ACC112 (cell line): Measurements from ENCODE around the gene CYP2W1.
"Not testable (repeated sequence)": the region's sequence is repeated elsewhere in the genome, so short reads cannot be mapped to it uniquely, and the experiment has no call there.

Source experiments
- H2AFZ ChIP-seq: fragments of 200-600 bp; sonication (generic); one replicate; pipeline ENCODE4 v1.6.0; 2017; ENCODE audit warnings: antibody characterized with exemption, low read length; ENCODE audit not compliant: unreplicated experiment
- H3K27ac ChIP-seq: fragments of 200-600 bp; sonication (generic); 2 replicates; pipeline ENCODE4 v1.5.1; 2014; ENCODE audit warnings: low read depth, mild to moderate bottlenecking, antibody characterized with exemption, low read length, moderate library complexity
- H3K27me3 ChIP-seq: fragments of 200-600 bp; sonication (generic); 2 replicates; pipeline ENCODE4 v1.6.1; 2014; ENCODE audit warnings: mild to moderate bottlenecking, antibody characterized with exemption, low read length, moderate library complexity, mixed read lengths; ENCODE audit not compliant: insufficient read depth
- H3K36me3 ChIP-seq: fragments of 200-600 bp; sonication (generic); 2 replicates; pipeline ENCODE4 v1.6.1; 2016; ENCODE audit warnings: mild to moderate bottlenecking, antibody characterized with exemption, low read length, moderate library complexity, mixed read lengths; ENCODE audit not compliant: insufficient read depth
- H3K4me1 ChIP-seq: fragments of 200-600 bp; sonication (generic); one replicate; pipeline ENCODE4 v1.6.1; 2016; ENCODE audit warnings: low read length, mixed read lengths; ENCODE audit not compliant: insufficient read depth, unreplicated experiment, control insufficient read depth
- H3K4me3 ChIP-seq: fragments of 200-600 bp; sonication (generic); 2 replicates; pipeline ENCODE4 v1.5.1; 2014; ENCODE audit warnings: mild to moderate bottlenecking, low read depth, low read length
- H3K79me2 ChIP-seq: fragments of 200-600 bp; sonication (generic); one replicate; pipeline ENCODE4 v1.6.0; 2016; ENCODE audit warnings: low read length; ENCODE audit not compliant: control insufficient read depth, unreplicated experiment, insufficient read depth

CYP2W1 gene

GRCh38 chr7:943793-944192 is 39.2 kb upstream of the CYP2W1 start:
- H3K27me3 ChIP-seq = peaks cover 20% of the 10 kb centered on the region
- not testable (repeated sequence) for H3K36me3 ChIP-seq, H3K4me3 ChIP-seq, H3K4me1 ChIP-seq, H2AFZ ChIP-seq, H3K79me2 ChIP-seq, H3K27ac ChIP-seq

- H3K4me3 ChIP-seq = no peak overlapping the region
- H3K36me3 ChIP-seq = no peaks in the 10 kb centered on the region
- H3K4me1 ChIP-seq = no peaks in the 10 kb centered on the region
- no peak overlapping the region for H3K27ac ChIP-seq
- H3K79me2 ChIP-seq = no peaks in the 10 kb centered on the region
- peaks cover 20% of the 10 kb centered on the region for H3K27me3 ChIP-seq
- no peak overlapping the region for H2AFZ ChIP-seq
Measured at GRCh38 chr7:944744-945143, 38.2 kb upstream of the CYP2W1 start.

GRCh38 chr7:945147-945555 is 37.8 kb upstream of the CYP2W1 start:
- peaks cover 16% of the 10 kb centered on the region for H3K27me3 ChIP-seq
- no peak overlapping the region for H3K4me3 ChIP-seq
- no peaks in the 10 kb centered on the region for H3K4me1 ChIP-seq
- H3K36me3 ChIP-seq = no peaks in the 10 kb centered on the region
- H3K79me2 ChIP-seq = no peaks in the 10 kb centered on the region
- H2AFZ ChIP-seq = no peak overlapping the region
- no peak overlapping the region for H3K27ac ChIP-seq

GRCh38 chr7:945556-946255 is 37.3 kb upstream of the CYP2W1 start:
- H3K27me3 ChIP-seq = peaks cover 10% of the 10 kb centered on the region
- no peaks in the 10 kb centered on the region for H3K79me2 ChIP-seq
- no peaks in the 10 kb centered on the region for H3K36me3 ChIP-seq
- no peak overlapping the region for H2AFZ ChIP-seq
- H3K4me3 ChIP-seq = no peak overlapping the region
- H3K4me1 ChIP-seq = no peaks in the 10 kb centered on the region
- no peak overlapping the region for H3K27ac ChIP-seq

GRCh38 chr7:946256-946996 is 36.6 kb upstream of the CYP2W1 start:
- no peaks in the 10 kb centered on the region for H3K36me3 ChIP-seq
- H3K27me3 ChIP-seq = peaks cover 8% of the 10 kb centered on the region
- no peak overlapping the region for H3K4me3 ChIP-seq
- H2AFZ ChIP-seq = no peak overlapping the region
- no peak overlapping the region for H3K27ac ChIP-seq
- no peaks in the 10 kb centered on the region for H3K79me2 ChIP-seq
- no peaks in the 10 kb centered on the region for H3K4me1 ChIP-seq

GRCh38 chr7:947391-948210 is 35.4 kb upstream of the CYP2W1 start:
- no peaks in the 10 kb centered on the region for H3K4me1 ChIP-seq

GRCh38 chr7:949021-949934 is 33.7 kb upstream of the CYP2W1 start:
- Histone ChIP-seq H3K4me3 (no peak overlapping the region), H3K4me1 (peaks cover 3% of the 10 kb centered on the region), H3K79me2 (no peaks in the 10 kb centered on the region), H3K27ac (no peak overlapping the region), H3K36me3 (no peaks in the 10 kb centered on the region), H2AFZ (no peak overlapping the region), H3K27me3 (peaks cover 8% of the 10 kb centered on the region; the same call in 1 of the 2 replicates)

More at GRCh38 chr7:947391-948210, 35.4 kb upstream of the CYP2W1 start:
- Histone ChIP-seq H2AFZ (no peak overlapping the region), H3K4me3 (no peak overlapping the region), H3K27ac (no peak overlapping the region), H3K27me3 (no peaks in the 10 kb centered on the region), H3K79me2 (no peaks in the 10 kb centered on the region), H3K36me3 (no peaks in the 10 kb centered on the region)

GRCh38 chr7:951881-952547 is 31.0 kb upstream of the CYP2W1 start:
- Histone ChIP-seq H3K79me2 (no peaks in the 10 kb centered on the region), H3K4me1 (peaks cover 3% of the 10 kb centered on the region), H3K4me3 (no peak overlapping the region), H3K27me3 (peaks cover 14% of the 10 kb centered on the region; the same call in 1 of the 2 replicates), H2AFZ (no peak overlapping the region), H3K36me3 (no peaks in the 10 kb centered on the region), H3K27ac (no peak overlapping the region)

- no peaks in the 10 kb centered on the region for H3K79me2 ChIP-seq
- no peak overlapping the region for H3K27ac ChIP-seq
- peaks cover 3% of the 10 kb centered on the region for H3K4me1 ChIP-seq
- no peak overlapping the region for H2AFZ ChIP-seq
- H3K27me3 ChIP-seq = peaks cover 14% of the 10 kb centered on the region; the same call in 1 of the 2 replicates
- H3K4me3 ChIP-seq = peak overlapping the region; percentile 76; the same call in 1 of the 2 replicates
- no peaks in the 10 kb centered on the region for H3K36me3 ChIP-seq
Measured at GRCh38 chr7:952548-953441, 30.2 kb upstream of the CYP2W1 start.
